GM23338 (cell line): ENCODE data around the gene NXF1.

Experiments used
- CTCF ChIP-seq, 2 experiments: fragments of 200-600 bp in 1 of 2; sonication (generic) in 1 of 2; conservative IDR thresholded peaks; 2 replicates each; pipeline versions ENCODE4 v1.5.1 to v1.6.1; 2016 to 2017; ENCODE audit warnings: antibody characterized with exemption in 2 of 2, low read depth in 2 of 2, mild to moderate bottlenecking in 2 of 2, moderate library complexity in 1 of 2
- EZH2 ChIP-seq: fragments of 200-600 bp; sonication (generic); IDR thresholded peaks from one replicate; pipeline ENCODE4 v1.8.0; 2017; ENCODE audit warnings: antibody characterized with exemption, mild to moderate bottlenecking, low read depth; ENCODE audit not compliant: unreplicated experiment
- STAT1 ChIP-seq: IDR thresholded peaks from one replicate; pipeline ENCODE4 v1.6.1; 2016; ENCODE audit warnings: antibody characterized with exemption; ENCODE audit not compliant: unreplicated experiment

- TF ChIP-seq CTCF (conservative IDR thresholded peaks at IDR 0.05; ENCODE audit: low read depth in 2 of 2) (no peak), EZH2 (no peak), STAT1 (no peak)
These were observed 11.0 kb downstream of the NXF1 start for GRCh38 chr11:62794201-62794775.
